NCI-H128 (cell line): Measurements from ENCODE around the gene ROMO1.

ENCODE experiments used
- DNase-seq: peaks from one replicate; lab custom pipeline; 2025; ENCODE audit not compliant: unreplicated experiment; lab: John Stamatoyannopoulos, UW

The ROMO1 gene

DNA sequence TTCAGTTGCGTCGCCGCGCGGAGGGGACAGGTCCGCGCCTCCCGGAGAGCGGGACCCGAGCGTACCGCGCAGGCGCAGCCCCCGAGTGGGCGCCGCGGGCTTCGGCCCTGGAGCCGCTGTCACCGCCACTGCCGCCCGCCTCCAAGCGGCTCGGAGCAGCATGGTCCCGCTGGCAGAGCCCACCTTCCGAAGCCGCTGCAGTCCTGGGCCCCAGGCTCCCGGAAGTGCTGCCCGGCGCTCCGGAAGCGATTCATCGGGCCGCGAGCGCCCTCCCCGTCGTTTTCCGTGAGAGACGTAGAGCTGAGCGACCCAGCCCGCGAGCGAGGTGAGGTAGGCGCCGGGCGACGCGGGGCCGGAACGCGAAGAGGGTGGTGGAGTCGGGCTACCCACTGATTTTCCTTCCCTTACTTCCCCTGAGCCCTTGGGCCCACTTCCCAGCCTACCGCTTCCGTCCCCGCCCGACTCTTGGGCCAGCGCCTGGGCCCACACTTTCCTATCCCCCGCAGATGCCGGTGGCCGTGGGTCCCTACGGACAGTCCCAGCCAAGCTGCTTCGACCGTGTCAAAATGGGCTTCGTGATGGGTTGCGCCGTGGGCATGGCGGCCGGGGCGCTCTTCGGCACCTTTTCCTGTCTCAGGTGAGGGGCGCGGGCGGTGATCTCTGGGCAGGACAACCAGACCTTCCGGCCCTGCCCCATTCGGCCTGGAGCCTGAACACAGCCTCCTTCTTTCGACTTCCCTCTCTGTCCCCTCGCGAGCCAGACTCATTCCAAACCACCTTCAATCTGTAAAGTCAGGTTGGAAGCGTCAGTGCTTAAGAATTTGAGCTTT lies at the start of gene ROMO1, which contains the start of gene NFS1:
Gene ROMO1, plus strand, starts transcription at position 279 of the 830 bp plus-strand sequence. Its CDS starts 228 bp downstream, at position 507.
Gene NFS1, minus strand, starts transcription at position 226 of the 830 bp plus-strand sequence. Its CDS starts 64 bp downstream, at position 162.
- DNase-seq, result peak; percentile 77

DNA sequence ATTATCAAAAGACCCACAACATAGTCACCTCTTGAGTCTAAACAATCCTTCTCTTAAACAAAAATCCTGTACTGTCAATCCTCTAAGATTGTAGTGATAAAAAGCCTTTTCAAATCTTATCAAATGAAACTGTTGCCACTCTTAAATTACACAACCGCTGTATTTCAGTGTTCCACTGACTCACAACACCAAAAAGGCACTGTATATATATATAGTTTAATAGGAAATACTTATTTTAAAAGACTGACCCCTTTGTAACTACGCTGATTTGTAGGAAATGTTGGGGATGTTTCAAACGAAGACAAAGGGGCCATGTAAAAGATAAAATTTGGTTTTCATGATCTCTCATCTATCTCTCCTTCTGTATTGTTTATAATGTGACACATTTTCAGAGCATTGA lies 48.6 kb upstream of the ROMO1 start:
- DNase-seq, result no peak

DNA sequence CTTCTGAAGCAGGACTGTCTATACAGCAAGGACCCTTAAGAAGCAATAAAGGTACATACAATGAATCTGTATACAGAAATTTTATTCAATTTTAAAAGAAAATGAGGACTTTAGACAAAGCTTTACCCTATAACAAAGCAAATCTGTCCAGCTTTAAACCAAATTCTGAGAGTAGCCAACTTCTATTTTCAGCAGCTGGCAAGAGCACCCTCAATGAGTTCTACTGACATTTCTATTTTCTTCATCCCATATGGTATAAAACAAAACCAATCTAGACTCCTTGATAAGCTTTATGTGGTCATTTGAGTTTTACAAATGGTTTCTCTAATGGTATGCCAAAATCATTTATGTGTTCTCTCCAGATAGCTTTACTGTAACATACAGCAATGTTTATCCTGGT lies 47.2 kb upstream of the ROMO1 start:
- DNase-seq, result no peak

DNA sequence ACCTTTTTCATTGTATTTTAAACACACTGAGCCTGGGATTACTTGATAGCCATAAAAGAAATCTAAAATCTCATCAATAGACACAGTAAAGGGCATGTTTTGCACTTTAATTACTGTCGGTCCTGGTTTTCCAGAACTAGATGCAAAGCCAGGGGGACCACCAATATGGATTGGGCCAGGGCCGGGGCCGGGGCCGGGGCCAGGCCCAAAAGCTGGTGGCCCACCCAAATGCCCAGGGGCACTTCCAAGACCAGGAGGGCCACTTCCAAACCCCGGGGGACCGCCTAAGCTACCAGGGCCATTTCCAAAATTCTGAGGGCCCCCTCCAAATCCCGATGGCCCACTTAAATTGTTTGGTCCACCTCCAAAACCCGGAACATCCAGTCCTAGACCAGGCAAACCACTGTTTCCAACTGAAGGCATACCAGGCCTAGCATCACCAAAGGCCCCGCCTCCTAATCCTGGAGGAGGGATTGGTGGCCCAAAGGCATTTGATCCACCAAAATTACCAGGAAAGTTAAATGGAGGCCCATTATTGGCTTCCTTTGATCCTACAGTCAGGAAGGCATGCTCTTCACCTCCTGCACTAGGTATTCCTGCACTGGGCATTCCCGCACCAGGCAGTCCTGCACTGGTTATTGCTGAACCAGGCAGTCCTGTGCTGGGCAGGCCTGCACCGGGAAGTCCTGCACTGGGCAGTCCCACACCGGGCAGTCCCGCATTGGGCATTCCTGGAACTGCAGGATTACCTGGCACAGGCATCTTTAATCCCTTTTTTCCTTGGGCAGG lies 46.4 kb upstream of the ROMO1 start:
- no peak for DNase-seq

DNA sequence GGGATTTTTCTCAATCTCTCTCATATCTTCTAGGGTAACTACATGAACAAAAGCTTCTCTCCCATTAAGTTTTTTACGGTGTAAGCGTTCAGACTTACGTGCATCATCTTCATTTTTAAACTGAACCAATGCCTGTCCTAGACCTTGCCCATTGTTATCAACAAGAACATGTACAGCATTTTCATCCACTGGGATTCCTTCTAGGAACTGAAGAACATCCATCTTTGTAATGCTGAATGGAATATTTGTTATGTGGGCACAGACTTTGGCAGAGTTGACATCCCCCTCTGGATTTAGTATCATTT lies 45.8 kb upstream of the ROMO1 start:
- no peak for DNase-seq

DNA sequence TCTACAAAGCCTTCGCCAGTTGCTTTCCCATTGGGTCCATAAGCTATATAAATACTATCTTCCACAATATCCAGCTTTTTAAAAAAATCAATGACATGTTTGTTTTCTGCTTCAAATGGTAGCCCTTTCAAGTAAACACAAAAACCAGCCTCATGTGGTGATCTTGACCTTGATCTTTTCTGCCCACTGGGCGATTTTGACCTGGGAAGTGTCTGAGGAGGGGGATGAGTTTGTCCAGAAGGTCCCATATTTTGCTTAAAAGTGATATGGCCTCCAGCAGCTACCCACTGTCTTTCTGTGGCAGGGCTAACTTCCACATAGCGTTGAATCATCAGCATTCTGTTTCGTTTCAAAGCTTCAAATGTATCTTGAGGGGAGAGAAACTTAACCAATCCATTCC lies 45.3 kb upstream of the ROMO1 start:
- DNase-seq, result no peak

DNA sequence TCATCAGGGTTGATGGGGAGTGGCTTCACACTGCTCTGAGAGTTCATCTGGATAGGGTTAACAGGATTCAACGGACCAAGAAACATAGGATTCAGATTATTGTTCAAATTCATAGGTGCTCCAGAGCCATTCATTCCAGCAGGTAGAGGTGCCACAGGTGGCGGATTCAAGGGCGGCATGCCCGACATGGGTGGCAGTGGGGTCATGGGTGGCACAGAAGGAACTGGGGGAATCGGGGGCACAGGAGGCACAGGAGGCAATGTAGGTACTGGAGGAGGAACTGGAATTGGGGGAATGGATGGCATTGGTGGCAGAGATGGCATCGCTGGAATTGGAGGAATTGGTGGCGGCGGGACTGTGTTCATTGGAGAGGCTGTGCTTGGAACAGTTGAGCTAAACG lies 44.8 kb upstream of the ROMO1 start:
- no peak for DNase-seq

DNA sequence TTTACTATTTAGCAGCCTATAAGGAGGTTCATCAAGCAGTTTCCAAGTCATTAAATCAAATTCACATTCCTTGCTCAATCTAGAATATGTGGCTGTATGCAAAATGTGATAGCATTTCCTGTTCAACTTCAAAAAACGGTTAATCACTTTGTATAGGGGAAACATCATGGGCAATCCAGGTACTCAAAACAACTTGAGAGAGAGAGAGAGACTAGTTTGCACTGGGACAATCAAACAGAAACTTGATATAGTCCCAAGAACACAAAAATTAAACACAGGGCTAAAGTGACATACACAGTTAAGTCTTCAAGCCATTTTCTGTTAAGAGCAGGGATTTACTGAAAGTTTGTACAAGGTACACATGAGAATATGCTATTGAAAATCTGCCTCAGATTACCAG lies 41.9 kb upstream of the ROMO1 start:
- DNase-seq, result no peak

DNA sequence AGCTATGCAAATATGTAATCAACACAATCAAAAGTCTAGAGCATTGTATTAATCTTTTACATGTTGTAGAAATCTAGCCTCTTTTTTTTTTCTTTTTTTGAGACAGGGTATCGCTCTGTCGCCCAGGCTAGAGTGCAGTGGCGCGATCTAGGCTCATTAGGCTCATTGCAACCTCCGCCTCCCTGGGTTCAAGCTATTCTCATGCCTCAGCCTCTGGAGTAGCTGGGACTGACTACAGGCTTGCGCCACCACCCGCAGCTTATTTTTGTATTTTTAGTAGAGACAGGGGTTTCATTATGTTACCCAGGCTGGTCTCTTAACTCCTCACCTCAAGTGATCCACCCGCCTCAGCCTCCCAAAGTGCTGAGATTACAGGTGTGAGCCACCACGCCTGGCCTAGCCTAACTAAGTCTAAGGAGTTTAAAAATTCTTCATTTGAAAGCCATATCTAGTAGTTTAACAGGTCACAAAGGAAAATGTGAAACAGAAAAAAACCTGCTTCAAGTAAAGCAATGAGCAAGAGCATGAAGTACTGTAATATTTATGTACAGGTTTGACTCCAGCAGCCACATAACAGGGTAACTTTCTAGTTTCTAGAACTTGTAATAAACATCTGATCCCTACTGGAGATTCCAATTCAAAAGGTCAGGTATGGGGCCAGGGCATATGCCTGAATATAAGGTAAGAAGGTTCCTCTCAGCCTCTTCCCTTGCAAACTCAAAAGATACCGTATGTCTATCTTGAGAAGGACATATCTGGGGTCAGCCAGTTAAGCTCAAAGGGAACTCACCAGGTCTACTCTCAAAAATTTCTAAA lies 38.9 kb upstream of the ROMO1 start:
- no peak for DNase-seq

DNA sequence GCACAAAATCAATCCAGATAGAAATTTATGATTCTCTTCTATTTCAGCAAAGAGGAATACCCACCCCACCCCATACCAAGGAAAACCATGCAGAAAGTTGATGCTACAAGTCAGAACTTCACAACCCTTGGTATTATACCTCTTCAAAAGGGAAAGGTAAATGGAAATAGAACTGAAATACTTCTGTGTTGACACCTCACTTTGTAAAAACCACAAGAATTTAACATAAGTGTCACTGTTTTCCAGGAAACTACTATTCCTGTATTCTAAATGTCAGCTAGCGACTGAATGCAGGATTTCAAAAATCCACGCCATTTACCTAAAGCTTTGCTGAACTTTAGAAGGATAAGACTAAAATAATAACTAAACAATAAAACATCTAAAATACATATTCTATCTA lies 38.2 kb upstream of the ROMO1 start:
- DNase-seq, result no peak

DNA sequence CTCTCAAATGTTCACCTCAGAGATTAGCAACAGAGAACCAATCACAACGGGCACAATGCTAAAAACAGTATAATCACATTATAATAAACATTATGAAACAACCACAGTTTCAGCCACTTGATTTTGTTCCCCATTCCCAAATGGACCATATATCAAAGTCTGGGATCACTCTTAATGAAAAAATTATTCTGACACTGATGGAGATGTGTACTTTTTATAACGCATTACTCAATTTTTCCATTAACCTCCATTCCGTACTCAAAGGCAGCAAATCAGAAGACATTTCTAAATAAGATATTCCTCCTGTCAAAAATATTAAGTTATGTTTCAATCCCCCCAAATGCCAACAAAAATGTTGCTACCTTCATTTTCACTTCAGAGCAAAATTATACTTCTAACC lies 37.3 kb upstream of the ROMO1 start:
- DNase-seq, result no peak

DNA sequence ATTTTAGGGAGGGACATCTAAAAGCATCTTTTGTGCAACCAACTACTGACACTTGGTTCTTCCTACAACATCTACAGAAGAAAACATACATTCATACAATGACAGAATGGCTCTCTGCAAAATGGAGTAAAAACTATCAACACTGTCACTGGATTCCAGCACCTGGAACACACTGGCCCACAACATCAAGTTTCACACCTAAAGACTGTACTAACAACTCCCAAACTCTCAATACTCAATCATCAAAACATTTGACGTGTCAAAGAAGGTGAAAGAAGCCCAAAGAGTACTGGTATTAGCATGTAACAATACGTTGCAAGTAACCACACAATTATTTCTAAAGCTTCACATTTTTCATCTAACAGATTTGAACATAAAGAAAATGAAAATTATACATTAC lies 36.7 kb upstream of the ROMO1 start:
- no peak for DNase-seq

DNA sequence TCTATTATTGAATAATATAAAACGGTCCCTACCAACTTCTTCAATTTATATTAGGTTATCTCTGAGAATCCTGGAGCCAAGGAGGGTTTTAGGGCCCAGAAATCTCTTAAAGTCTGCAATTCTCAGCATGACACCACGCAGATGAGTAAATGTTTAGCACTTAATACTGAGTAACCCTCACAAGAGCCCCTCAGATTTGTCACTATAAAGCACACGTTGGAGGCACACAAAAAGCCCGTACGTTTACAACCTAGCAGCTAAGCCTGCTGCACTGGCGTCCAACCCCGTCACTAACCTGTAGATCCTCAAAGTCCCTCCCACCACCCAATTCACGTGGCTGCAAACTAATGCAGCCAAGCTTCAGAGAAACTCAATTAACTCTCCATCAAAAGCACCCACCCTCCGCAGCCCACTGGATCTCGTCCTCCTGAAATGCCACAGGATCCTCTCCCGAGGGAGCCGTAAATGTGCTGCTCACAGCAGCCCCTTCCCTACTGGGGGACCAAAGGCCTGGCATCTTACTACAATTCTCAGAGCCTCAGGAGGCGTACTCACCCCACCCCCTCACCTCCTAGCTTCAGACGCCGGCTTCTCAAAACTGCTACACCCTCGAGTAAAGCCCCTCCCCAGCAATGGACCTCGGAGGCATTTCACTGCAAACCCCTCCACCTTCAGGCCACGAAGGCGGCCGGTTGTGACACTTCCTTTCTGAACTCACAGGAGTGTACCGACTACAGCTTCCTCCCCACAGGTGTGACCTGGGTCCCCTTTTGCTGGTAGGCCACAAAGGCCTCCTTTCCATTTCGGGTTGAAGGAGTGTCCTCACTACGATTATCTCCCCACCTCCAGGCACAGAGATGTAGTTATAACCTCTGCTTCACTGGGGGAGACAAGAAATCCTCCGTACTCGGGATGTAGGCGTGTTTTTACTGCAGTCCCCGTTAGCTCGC lies 35.4 kb upstream of the ROMO1 start:
- DNase-seq, result peak; percentile 33

DNA sequence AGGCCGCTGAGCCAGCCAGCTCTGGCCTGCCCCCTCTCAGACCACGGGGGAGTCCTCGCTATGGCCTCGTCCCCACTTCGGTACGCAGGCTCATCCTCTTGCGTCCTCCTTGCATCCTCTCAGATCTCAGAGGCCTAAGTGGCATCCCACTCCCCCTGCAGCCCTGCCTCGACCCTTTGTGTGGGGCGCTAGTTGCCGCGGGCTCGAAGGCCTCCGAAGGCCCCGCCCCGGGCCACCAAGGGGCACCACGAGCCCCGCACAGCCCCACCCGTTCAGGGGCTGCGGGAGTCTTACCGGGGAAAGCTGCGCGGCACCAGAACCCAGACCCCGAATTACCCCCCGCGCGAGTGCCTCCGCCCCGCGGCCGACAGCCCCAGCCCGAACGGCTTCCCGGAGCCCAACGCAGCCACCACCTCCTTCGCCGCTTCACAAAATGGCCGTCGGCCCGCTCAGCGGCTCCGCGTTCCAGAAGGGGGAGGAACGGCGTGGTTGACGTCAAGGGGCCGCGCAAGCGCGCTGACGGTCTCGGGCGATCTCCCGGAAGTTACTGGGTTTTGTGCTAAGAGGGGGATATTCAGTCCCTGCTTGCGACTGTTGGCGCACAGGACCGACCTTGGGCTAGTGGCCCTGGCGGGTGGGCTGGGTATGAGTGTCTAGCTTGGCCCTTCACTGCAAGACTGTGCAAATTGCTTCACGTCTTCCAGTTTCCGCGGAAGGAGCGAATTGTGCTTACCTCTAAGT lies 34.6 kb upstream of the ROMO1 start, which contains the start of the genes CPNE1 and RBM12:
Gene CPNE1, minus strand, starts transcription at position 435 of the 741 bp plus-strand sequence. CDS start 31,977 bp downstream, outside the sequence.
Gene RBM12, minus strand, starts transcription at position 435 of the 741 bp plus-strand sequence. CDS start 9,578 bp downstream, outside the sequence.
- peak; percentile 91 for DNase-seq

DNA sequence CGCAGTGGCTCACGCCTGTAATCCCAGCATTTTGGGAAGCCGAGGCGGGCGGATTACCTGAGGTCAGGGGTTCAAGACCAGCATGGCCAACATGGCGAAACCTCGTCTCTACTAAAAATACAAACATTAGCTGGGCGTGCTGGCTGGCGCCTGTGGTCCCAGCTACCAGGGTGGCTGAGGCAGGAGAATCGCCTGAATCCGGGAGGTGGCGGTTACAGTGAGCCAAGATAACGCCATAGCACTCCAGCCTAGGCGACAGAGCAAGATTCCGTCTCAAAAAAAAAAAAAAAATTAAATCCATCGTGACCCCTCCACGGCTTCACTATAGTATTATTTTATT lies 33.3 kb upstream of the ROMO1 start:
- no peak for DNase-seq

DNA sequence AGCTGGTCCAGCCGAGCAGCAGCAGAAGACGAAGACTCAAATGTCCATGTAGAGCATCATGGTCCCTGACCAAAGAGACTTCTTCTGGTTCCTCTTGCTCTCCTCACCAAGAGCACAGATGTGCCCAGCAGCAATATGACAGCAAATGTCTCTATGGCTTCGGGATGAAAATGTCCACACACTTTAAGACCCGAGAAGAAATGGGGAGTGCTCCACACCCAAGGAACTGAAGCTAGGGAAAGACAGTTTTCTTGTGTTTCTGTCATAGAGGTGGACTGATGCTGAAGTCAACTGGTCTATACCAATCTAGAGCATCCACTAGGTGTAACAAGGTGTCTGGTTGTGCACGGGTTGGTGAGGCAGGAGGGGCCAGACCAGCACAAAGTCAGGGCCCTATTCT lies 30.0 kb upstream of the ROMO1 start:
- DNase-seq, result no peak

DNA sequence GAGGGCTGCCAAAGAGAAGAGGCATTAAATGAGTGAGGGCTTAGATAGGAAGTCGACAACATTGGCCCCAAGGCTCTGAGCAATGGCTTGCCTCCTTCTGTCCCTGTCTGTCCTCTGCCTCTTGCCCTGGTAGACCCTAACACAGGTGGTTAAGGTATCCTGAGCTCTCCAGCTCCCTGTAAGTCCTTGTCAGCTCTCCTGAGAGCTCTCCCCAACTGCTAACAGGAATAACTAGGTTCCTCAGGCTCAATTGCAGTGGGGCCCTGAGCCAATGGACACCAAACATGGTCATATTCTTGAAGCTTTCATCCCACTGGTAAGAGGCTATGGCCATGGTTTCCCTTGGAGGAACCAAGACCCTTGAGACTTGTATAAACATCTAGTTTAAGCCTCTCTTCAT lies 29.5 kb upstream of the ROMO1 start:
- DNase-seq, result no peak

DNA sequence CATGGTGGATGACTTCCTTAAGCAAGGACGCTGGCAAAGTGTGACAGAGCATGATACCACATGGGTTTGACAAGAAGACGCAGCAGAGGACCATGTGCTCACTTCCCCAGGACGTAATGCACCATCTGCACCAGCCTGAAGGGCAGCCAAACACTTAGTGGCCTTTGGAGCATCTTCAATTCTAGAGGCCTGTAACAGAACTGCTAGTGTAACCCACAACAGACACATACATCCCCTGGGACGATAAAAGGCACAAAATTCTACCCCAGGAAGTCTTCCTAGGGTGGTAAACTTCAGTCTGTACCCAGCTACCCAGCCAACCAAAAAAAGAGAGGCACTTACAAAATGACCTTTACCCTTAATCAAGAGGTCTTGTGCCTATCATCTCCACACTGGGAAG lies 25.3 kb upstream of the ROMO1 start:
- DNase-seq, result no peak

DNA sequence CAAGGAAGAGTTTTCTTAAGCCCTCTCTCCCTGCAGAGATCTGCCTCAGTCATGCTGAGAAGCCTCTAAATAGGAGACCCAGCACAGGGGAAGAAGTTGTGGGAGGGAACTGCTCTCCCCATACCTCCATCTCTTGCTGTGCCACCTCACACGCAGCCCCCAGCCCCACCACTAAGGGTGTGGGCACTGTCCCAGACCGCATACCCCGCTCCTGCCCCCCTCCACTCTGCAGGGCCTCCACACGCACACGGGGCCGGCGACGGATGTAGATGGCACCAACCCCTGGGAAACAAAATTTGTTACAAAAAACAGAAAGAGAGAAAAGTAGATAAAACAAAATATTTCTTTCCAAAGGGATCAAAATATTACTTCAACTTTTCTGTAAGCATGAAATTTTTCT lies 24.3 kb upstream of the ROMO1 start:
- DNase-seq, result no peak
